ENCODE data around the gene NUDT6. TPM values are rescaled to one million over a fixed set of nuclear protein-coding genes. Genes with fewer than 3 reads are reported as not detected.
"Not testable (repeated sequence)": the region's sequence is repeated elsewhere in the genome, so short reads cannot be mapped to it uniquely, and the experiment has no call there.

Gene NUDT6
- total RNA-seq, 2 donors from 2014 or later: 6.6 to 12.4 TPM

- H3K4me3 ChIP-seq: no peak overlapping the region
- no peaks in the 10 kb centered on the region for H3K4me1 ChIP-seq (replicated peaks)
- H3K27ac ChIP-seq: no peak overlapping the region
- H3K27me3 ChIP-seq (replicated peaks; ENCODE audit: insufficient read depth): no peaks in the 10 kb centered on the region
- no peaks in the 10 kb centered on the region for H3K9me3 ChIP-seq
- intact Hi-C loops (cut with DNase I): no loop called here
- DNase-seq (ENCODE audit: low spot score): no peak
- H3K36me3 ChIP-seq: no peaks in the 10 kb centered on the region
- TF ChIP-seq CTCF (IDR thresholded peaks at IDR 0.05) (no peak), POLR2A (IDR thresholded peaks at IDR 0.05) (no peak), POLR2AphosphoS5 (IDR thresholded peaks at IDR 0.05) (no peak)
These were observed 43.4 kb downstream of the NUDT6 start for GRCh38 chr4:122879001-122879400.

DNA sequence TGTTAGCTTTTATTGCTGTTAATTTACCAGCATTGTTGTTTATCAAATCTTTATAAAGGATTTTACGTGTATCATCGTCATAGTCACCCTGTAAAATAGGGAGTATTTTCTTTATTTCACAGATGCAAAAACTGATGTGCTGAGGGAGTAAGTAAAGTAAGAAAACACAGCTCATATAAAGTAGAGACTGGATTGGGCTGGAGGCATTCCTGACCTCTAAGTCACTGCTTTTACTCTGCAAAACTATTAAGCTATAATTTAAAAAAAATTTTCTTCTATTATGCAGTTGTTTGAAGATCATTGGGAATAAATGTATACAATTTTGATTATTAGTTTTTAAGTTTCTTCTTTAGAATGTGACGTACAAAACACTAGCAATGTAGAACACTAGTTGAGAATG lies 45.9 kb downstream of the NUDT6 start:
- H3K4me3 ChIP-seq: no peak overlapping the region
- TF ChIP-seq POLR2AphosphoS5 (IDR thresholded peaks at IDR 0.05): no peak
- no peak for TF ChIP-seq POLR2A (IDR thresholded peaks at IDR 0.05)
- no peak for TF ChIP-seq CTCF (IDR thresholded peaks at IDR 0.05)
- DNase-seq (ENCODE audit: low spot score): no peak
- no peaks in the 10 kb centered on the region for H3K27me3 ChIP-seq (replicated peaks; ENCODE audit: insufficient read depth)
- intact Hi-C loops (cut with DNase I): no loop called here
- no peaks in the 10 kb centered on the region for H3K9me3 ChIP-seq
- no peak overlapping the region for H3K27ac ChIP-seq
- WGBS: 63% methylated on average over 3 of the region's 3 CpGs
- no peaks in the 10 kb centered on the region for H3K36me3 ChIP-seq
- H3K4me1 ChIP-seq (replicated peaks): no peaks in the 10 kb centered on the region

DNA sequence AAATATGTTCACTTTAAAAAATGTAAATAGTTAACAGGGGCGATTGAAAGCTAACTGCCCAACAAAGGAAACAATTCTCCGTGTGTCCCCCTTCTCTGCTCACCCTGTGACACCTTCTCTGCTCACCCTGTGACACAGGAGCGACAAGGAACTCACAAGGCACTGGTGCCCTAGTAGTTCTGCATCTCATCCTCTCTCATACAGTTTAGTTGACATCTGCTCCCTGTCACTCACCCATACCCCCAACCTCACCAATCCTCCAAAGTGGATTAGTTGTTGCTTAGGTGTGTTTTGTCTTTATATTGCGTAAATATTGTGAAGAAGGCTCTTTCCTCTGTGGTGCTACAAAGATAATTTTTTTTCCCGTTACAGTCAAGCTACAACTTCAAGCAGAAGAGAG lies 46.4 kb downstream of the NUDT6 start:
- Histone ChIP-seq H3K9me3 (no peaks in the 10 kb centered on the region), H3K4me3 (no peak overlapping the region), H3K27me3 (replicated peaks; ENCODE audit: insufficient read depth) (no peaks in the 10 kb centered on the region), H3K36me3 (no peaks in the 10 kb centered on the region), H3K4me1 (replicated peaks) (no peaks in the 10 kb centered on the region), H3K27ac (no peak overlapping the region)
- intact Hi-C loops (cut with DNase I): no loop called here
- TF ChIP-seq CTCF (IDR thresholded peaks at IDR 0.05) (no peak), POLR2AphosphoS5 (IDR thresholded peaks at IDR 0.05) (no peak), POLR2A (IDR thresholded peaks at IDR 0.05) (no peak)
- 74% methylated on average over 5 of the region's 5 CpGs for WGBS
- DNase-seq (ENCODE audit: low spot score): no peak

GRCh38 chr4:122873821-122874593 lies 48.4 kb downstream of the NUDT6 start:
- H3K27ac ChIP-seq: no peak overlapping the region
- DNase-seq (ENCODE audit: low spot score): no peak
- WGBS: 71% methylated on average over 4 of the region's 4 CpGs
- no peaks in the 10 kb centered on the region for H3K4me1 ChIP-seq (replicated peaks)
- no peaks in the 10 kb centered on the region for H3K36me3 ChIP-seq
- TF ChIP-seq POLR2A (IDR thresholded peaks at IDR 0.05) (no peak), CTCF (IDR thresholded peaks at IDR 0.05) (no peak), POLR2AphosphoS5 (IDR thresholded peaks at IDR 0.05) (no peak)
- intact Hi-C loops (cut with DNase I): no loop called here
- H3K27me3 ChIP-seq (replicated peaks; ENCODE audit: insufficient read depth): no peaks in the 10 kb centered on the region
- no peaks in the 10 kb centered on the region for H3K9me3 ChIP-seq
- no peak overlapping the region for H3K4me3 ChIP-seq

GRCh38 chr4:122873146-122873545 lies 49.3 kb downstream of the NUDT6 start:
- no peak for TF ChIP-seq CTCF (IDR thresholded peaks at IDR 0.05)
- H3K9me3 ChIP-seq: no peaks in the 10 kb centered on the region
- intact Hi-C loops (cut with DNase I): no loop called here
- H3K27ac ChIP-seq: no peak overlapping the region
- H3K4me3 ChIP-seq: no peak overlapping the region
- no peaks in the 10 kb centered on the region for H3K4me1 ChIP-seq (replicated peaks)
- H3K36me3 ChIP-seq: no peaks in the 10 kb centered on the region
- DNase-seq (ENCODE audit: low spot score): no peak
- WGBS: 66% methylated on average over 1 of the region's 1 CpG
- H3K27me3 ChIP-seq (replicated peaks; ENCODE audit: insufficient read depth): no peaks in the 10 kb centered on the region

- H3K4me3 ChIP-seq; H3K9me3 ChIP-seq; H3K36me3 ChIP-seq; H3K27ac ChIP-seq; intact Hi-C loops (cut with DNase I); DNase-seq (ENCODE audit: low spot score); H3K27me3 ChIP-seq (replicated peaks; ENCODE audit: insufficient read depth); H3K4me1 ChIP-seq (replicated peaks): not testable (repeated sequence)
- WGBS: 94% methylated on average over 3 of the region's 3 CpGs
These were observed 54.2 kb downstream of the NUDT6 start for GRCh38 chr4:122868235-122868634.
